Measurements from ENCODE around the gene SH2D6. TPM values are rescaled to one million over a fixed set of nuclear protein-coding genes. Genes with fewer than 3 reads are reported as not detected.

The SH2D6 gene
- total and polyA plus RNA-seq, 2 of the 8 experiments (the other 6 are each of a cell fraction or from before 2014, with no cell fraction given): 0.42 TPM; not detected in 1

DNA sequence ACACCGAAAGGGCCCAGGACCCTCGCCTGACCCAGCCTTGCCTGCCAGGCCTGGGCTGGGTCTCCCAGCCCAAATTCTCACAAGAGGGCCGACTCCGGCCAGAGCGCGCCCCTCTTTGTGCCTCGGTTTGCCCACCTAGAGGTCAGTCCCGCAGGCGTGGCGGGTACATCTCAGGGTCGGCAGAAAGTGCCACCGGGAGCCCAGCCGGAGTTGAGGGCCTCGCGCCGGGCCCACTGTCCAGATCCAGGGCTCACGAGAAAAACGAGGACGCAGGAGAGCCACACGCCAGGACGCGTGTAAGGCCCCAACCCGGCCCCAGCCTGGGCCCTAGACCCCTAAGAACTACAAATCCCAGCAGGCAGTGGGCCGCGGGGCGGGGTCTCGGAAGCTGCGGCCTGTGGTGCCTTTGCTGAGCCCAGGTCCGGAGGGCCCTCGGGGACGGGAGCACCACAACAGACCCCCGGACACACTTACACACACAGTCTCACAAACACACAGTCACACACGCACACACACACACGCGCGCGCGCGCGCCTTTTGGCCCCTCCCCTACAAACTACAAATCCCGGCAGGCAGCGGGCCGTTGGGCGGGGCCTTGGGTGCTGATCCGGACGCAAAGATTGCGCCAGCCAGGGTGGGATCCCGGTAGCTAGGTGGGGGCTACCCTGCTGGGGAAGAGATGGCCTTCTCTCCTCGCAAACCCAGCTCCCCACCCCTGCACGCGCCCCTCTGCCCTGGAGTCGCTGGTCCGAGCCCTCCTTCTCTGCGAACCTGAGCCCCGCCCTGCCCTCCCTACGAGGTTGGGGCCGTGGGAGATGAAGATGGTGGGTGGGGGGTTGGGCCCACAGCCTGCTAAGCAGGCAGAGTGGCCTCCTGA, at the start of gene SH2D6 (continued):
- TF ChIP-seq CHD1 (IDR thresholded peaks at IDR 0.05; ENCODE audit: low read depth, low read length): no peak
- no peak for TF ChIP-seq KDM5A (IDR thresholded peaks at IDR 0.05; ENCODE audit: low read length)
- peak; percentile 21 for TF ChIP-seq ASH2L (IDR thresholded peaks at IDR 0.05; ENCODE audit: low read length)
- no peak for TF ChIP-seq EZH2 (IDR thresholded peaks at IDR 0.05; ENCODE audit: low read depth, low read length, severe bottlenecking)

Measured in H1 (cell line).